Measurements from ENCODE around the gene PADI1.

- TF ChIP-seq, protein P1, sequence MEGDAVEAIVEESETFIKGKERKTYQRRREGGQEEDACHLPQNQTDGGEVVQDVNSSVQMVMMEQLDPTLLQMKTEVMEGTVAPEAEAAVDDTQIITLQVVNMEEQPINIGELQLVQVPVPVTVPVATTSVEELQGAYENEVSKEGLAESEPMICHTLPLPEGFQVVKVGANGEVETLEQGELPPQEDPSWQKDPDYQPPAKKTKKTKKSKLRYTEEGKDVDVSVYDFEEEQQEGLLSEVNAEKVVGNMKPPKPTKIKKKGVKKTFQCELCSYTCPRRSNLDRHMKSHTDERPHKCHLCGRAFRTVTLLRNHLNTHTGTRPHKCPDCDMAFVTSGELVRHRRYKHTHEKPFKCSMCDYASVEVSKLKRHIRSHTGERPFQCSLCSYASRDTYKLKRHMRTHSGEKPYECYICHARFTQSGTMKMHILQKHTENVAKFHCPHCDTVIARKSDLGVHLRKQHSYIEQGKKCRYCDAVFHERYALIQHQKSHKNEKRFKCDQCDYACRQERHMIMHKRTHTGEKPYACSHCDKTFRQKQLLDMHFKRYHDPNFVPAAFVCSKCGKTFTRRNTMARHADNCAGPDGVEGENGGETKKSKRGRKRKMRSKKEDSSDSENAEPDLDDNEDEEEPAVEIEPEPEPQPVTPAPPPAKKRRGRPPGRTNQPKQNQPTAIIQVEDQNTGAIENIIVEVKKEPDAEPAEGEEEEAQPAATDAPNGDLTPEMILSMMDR (IDR thresholded peaks at IDR 0.05; ENCODE audit: insufficient read depth, low read length), result peak; percentile 71
- TF ChIP-seq, protein P2, sequence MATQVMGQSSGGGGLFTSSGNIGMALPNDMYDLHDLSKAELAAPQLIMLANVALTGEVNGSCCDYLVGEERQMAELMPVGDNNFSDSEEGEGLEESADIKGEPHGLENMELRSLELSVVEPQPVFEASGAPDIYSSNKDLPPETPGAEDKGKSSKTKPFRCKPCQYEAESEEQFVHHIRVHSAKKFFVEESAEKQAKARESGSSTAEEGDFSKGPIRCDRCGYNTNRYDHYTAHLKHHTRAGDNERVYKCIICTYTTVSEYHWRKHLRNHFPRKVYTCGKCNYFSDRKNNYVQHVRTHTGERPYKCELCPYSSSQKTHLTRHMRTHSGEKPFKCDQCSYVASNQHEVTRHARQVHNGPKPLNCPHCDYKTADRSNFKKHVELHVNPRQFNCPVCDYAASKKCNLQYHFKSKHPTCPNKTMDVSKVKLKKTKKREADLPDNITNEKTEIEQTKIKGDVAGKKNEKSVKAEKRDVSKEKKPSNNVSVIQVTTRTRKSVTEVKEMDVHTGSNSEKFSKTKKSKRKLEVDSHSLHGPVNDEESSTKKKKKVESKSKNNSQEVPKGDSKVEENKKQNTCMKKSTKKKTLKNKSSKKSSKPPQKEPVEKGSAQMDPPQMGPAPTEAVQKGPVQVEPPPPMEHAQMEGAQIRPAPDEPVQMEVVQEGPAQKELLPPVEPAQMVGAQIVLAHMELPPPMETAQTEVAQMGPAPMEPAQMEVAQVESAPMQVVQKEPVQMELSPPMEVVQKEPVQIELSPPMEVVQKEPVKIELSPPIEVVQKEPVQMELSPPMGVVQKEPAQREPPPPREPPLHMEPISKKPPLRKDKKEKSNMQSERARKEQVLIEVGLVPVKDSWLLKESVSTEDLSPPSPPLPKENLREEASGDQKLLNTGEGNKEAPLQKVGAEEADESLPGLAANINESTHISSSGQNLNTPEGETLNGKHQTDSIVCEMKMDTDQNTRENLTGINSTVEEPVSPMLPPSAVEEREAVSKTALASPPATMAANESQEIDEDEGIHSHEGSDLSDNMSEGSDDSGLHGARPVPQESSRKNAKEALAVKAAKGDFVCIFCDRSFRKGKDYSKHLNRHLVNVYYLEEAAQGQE (IDR thresholded peaks at IDR 0.05; ENCODE audit: insufficient replicate concordance, low read depth), result no peak
- TF ChIP-seq POLR2AphosphoS5 (IDR thresholded peaks at IDR 0.05; ENCODE audit: low read depth) (no peak), GABPA (IDR thresholded peaks at IDR 0.05; ENCODE audit: low read depth) (no peak), SPI1 (IDR thresholded peaks at IDR 0.05; ENCODE audit: borderline replicate concordance, low read depth) (no peak)
These were observed 32.0 kb downstream of the PADI1 start for GRCh38 chr1:17236779-17237560.

All from HL-60 (cell line).